Kidney (tissue), 14 donors: ENCODE data around the gene MARK4. TPM values are rescaled to one million over a fixed set of nuclear protein-coding genes. Genes with fewer than 3 reads are reported as not detected.

ENCODE experiments used
- DNase-seq, 5 donors: peaks; one replicate each; pipeline ENCODE4 v3.0.0-alpha.2; 2013 to 2020
- FAIRE-seq: peaks from 2 replicates; lab custom pipeline; 2012; peaks lifted over from hg19 to GRCh38; lab: Jason Lieb, UNC
- H3K27ac ChIP-seq, 2 donors: one replicate each; pipeline ENCODE4 v1.7.0; 2013; ENCODE audit warnings: low read depth in 2 of 2, low read length in 2 of 2, inconsistent platforms in 1 of 2
- H3K27me3 ChIP-seq: one replicate; pipeline ENCODE4 v1.7.1; 2013; ENCODE audit warnings: low read length, inconsistent platforms; ENCODE audit not compliant: control insufficient read depth, insufficient read depth
- H3K36me3 ChIP-seq, 3 donors: one replicate each; pipeline versions ENCODE4 v1.7.0 to v1.7.1; 2013; ENCODE audit warnings: low read length in 3 of 3, control low read depth in 1 of 3, inconsistent platforms in 1 of 3; ENCODE audit not compliant: insufficient read depth in 3 of 3, control insufficient read depth in 2 of 3
- H3K4me1 ChIP-seq, 3 donors: one replicate each; pipeline versions ENCODE4 v1.7.0 to v1.7.1; 2013; ENCODE audit warnings: low read length in 3 of 3, inconsistent platforms in 1 of 3, low read depth in 1 of 3; ENCODE audit not compliant: control insufficient read depth in 2 of 3, insufficient read depth in 2 of 3
- H3K4me3 ChIP-seq, 3 donors: one replicate each; pipeline versions ENCODE4 v1.7.0 to v1.8.1; 2013; ENCODE audit warnings: low read length in 3 of 3, control low read depth in 1 of 3, inconsistent platforms in 1 of 3
- H3K9ac ChIP-seq, 3 donors: one replicate each; pipeline versions ENCODE4 v1.7.0 to v1.7.1; 2013; ENCODE audit warnings: low read length in 3 of 3, control low read depth in 1 of 3, inconsistent platforms in 1 of 3
- H3K9me3 ChIP-seq, 3 donors: one replicate each; pipeline versions ENCODE4 v1.7.0 to v1.7.1; 2013; ENCODE audit warnings: low read length in 3 of 3, control low read depth in 1 of 3, inconsistent platforms in 1 of 3; ENCODE audit not compliant: control insufficient read depth in 2 of 3, insufficient read depth in 1 of 3
- intact Hi-C: fragments of 100-400 bp; cut with DNase I; formaldehyde crosslinking; loops from one replicate; pipeline ENCODE4 v1.11.1; 2022
- polyA plus RNA-seq: library from polyadenylated mRNA; stranded (reverse); fragments of 350-450 nt; fragmentation: Illumina TruSeq; extraction: RNeasy Lipid Tissue Mini Kit (QIAGEN cat#74804); gene quantifications from one replicate; pipeline ENCODE4 v1.2.3, GENCODE V29; 2014; ENCODE audit warnings: low read depth, low replicate concordance; ENCODE audit not compliant: insufficient read depth
- total RNA-seq: library from RNA; stranded (reverse); fragmentation: NEBNext Ultra II Directional; extraction: Animal tissue kit (Norgen Biotek cat#: 25700); gene quantifications from one replicate; pipeline ENCODE4 v1.2.1, GENCODE V29; 2021
- TF ChIP-seq, protein P1 (sequence below): IDR thresholded peaks from 3 replicates; pipeline ENCODE4 v1.5.1; 2012; ENCODE audit warnings: mild to moderate bottlenecking, moderate library complexity, borderline replicate concordance; ENCODE audit not compliant: insufficient read depth; ENCODE audit errors: extremely low read depth
- donor health status: control.
- donor health status: control.
- donor health status: control.
- donor health status: control.
- donor health status: control.
- donor health status: DM: yes; HTN: yes; CAD: no.
- donor health status: Normal renal cell carcinoma (clear cell type).

MARK4 gene
- total and polyA plus RNA-seq, 2 donors from 2014 or later, result 13.6 to 29.7 TPM

DNA sequence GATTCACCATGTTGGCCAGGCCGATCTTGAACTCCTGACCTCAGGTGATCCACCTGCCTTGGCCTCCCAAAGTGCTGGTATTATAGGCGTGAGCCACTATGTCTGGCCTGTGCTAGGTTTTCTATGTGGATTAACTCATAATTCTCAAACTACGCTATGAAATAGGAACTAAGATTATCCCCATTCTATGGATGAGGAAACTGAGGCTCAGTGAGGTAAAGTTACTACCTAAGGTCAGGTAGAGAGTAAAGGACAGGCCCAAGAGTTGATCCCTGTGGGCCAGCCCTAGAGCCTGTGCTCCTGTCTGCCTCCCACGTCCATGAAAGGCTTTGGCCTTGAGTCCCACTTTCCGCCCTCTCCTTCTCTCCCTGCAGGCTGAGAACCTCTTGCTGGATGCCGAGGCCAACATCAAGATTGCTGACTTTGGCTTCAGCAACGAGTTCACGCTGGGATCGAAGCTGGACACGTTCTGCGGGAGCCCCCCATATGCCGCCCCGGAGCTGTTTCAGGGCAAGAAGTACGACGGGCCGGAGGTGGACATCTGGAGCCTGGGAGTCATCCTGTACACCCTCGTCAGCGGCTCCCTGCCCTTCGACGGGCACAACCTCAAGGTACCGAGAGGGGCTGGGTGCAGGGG lies 20.1 kb downstream of the MARK4 start:
- H3K4me3 ChIP-seq, result no peak overlapping the region
- no peak for DNase-seq
- no peaks in the 10 kb centered on the region for H3K27me3 ChIP-seq
- FAIRE-seq, result no peak
- H3K4me1 ChIP-seq, result no peaks in the 10 kb centered on the region
- H3K36me3 ChIP-seq, result peaks cover 2 to 11% (median 9%) of the 10 kb centered on the region in 3 donors
- H3K9me3 ChIP-seq, result no peaks in the 10 kb centered on the region
- H3K27ac ChIP-seq, result no peak overlapping the region
- intact Hi-C loops, result no loop called here
- no peak overlapping the region for H3K9ac ChIP-seq
- TF ChIP-seq, protein P1, sequence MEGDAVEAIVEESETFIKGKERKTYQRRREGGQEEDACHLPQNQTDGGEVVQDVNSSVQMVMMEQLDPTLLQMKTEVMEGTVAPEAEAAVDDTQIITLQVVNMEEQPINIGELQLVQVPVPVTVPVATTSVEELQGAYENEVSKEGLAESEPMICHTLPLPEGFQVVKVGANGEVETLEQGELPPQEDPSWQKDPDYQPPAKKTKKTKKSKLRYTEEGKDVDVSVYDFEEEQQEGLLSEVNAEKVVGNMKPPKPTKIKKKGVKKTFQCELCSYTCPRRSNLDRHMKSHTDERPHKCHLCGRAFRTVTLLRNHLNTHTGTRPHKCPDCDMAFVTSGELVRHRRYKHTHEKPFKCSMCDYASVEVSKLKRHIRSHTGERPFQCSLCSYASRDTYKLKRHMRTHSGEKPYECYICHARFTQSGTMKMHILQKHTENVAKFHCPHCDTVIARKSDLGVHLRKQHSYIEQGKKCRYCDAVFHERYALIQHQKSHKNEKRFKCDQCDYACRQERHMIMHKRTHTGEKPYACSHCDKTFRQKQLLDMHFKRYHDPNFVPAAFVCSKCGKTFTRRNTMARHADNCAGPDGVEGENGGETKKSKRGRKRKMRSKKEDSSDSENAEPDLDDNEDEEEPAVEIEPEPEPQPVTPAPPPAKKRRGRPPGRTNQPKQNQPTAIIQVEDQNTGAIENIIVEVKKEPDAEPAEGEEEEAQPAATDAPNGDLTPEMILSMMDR, result no peak

DNA sequence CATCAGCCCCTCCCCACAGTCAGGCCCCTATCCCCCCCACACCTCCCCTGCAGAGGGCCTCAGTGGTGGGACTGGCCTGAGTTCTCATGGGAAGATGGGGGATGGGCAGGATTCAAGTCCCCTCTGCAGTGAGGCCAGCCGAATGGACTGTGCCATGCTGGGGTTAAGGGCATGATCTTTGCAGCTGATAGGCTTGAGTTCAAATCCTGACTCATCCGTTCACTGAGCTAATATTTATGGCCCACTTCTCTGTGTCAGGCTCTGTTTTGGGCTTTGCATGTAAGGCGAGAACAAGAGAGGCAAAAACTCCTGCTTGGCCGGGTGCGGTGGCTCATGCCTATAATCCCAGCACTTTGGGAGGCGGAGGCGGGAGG lies 20.7 kb downstream of the MARK4 start:
- DNase-seq, result no peak
- intact Hi-C loops, result no loop called here
- no peak overlapping the region for H3K4me3 ChIP-seq
- FAIRE-seq, result no peak
- no peak overlapping the region for H3K27ac ChIP-seq
- H3K9ac ChIP-seq, result no peak overlapping the region
- H3K9me3 ChIP-seq, result no peaks in the 10 kb centered on the region
- H3K36me3 ChIP-seq, result peaks cover 2 to 11% (median 9%) of the 10 kb centered on the region in 3 donors
- TF ChIP-seq, protein P1, result no peak
- no peaks in the 10 kb centered on the region for H3K4me1 ChIP-seq
- H3K27me3 ChIP-seq, result no peaks in the 10 kb centered on the region

DNA sequence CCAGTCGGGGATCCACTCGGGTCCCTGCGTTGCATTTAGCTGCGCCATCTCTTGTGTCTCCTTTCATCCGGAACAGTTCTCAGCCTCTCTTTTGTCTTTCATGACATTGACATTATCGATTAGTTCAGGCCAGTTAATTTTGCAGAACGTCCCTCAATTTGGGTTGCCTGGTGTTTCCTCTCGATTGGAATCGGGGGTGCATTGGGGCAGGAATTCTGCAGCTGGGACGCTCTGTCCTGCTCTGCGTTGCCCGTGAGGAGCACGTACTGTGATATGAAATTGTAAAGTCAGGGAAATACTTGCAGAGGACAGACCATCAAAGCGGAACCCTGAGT lies 22.4 kb downstream of the MARK4 start:
- DNase-seq, result no peak
- no peak overlapping the region for H3K9ac ChIP-seq
- no peaks in the 10 kb centered on the region for H3K27me3 ChIP-seq
- no peaks in the 10 kb centered on the region for H3K9me3 ChIP-seq
- no peak for FAIRE-seq
- TF ChIP-seq, protein P1, result no peak
- no peak overlapping the region for H3K4me3 ChIP-seq
- intact Hi-C loops, result no loop called here
- peaks cover 2 to 15% (median 6%) of the 10 kb centered on the region in 3 donors for H3K36me3 ChIP-seq
- H3K4me1 ChIP-seq, result no peaks in the 10 kb centered on the region
- no peak overlapping the region for H3K27ac ChIP-seq

DNA sequence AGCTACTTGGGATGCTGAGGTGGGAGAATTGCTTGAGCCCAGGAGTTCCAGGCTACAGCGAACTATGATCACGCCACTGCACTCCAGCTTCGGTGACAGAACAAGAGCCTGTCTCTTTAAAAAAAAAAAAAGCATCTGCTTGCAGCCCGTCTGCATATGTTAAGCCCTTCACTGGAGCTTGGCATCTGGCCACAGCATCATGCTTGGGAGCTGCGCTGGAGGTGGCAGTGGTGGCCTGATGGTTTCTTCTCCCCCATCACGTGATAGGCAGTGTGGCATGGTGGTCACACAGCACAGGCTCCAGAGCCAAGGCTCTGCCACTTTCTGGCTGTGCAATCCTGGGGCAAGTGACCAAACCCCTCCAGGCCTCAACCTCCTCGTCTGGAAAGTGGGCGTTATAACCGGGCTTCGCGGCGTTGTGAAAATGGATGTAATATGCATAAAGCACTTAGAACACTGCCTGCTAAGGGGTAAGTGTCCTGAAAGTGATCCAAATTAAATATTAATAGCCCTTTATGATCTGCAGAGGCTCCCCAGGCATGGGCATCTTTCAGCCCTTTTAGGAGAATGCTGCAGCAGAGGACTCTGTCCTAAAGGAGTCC lies 24.4 kb downstream of the MARK4 start:
- H3K9ac ChIP-seq, result no peak overlapping the region
- no peaks in the 10 kb centered on the region for H3K4me1 ChIP-seq
- no peak overlapping the region for H3K4me3 ChIP-seq
- H3K9me3 ChIP-seq, result no peaks in the 10 kb centered on the region
- FAIRE-seq (no peak), DNase-seq (peak in 1 of 5 donors; percentile 35)
- peaks cover 0 to 15% (median 8%) of the 10 kb centered on the region in 3 donors for H3K36me3 ChIP-seq
- intact Hi-C loops, result no loop called here
- H3K27me3 ChIP-seq, result no peaks in the 10 kb centered on the region
- TF ChIP-seq, protein P1, result no peak
- no peak overlapping the region for H3K27ac ChIP-seq
